Progenitor cell of endocrine pancreas (in vitro differentiated cells): ENCODE measurements around the gene FTO. TPM values are rescaled to one million over a fixed set of nuclear protein-coding genes. Genes with fewer than 3 reads are reported as not detected.
A peak's percentile ranks its signal among the peaks of the same experiment; 100 is the strongest.

ENCODE experiments used
- DNase-seq: peaks from one replicate; pipeline ENCODE4 v3.0.0; 2021; ENCODE audit warnings: low spot score; ENCODE audit not compliant: unreplicated experiment
- H3K27ac Mint-ChIP-seq: 2 replicates; pipeline ENCODE4 v1.8.0; 2021; ENCODE audit warnings: mild to moderate bottlenecking, moderate library complexity, mixed read lengths
- H3K27me3 Mint-ChIP-seq: 2 replicates; pipeline ENCODE4 v1.8.0; 2021; ENCODE audit warnings: mixed read lengths
- H3K36me3 Mint-ChIP-seq: 2 replicates; pipeline ENCODE4 v1.8.0; 2022; ENCODE audit warnings: mixed read lengths; ENCODE audit not compliant: insufficient read depth
- H3K4me1 Mint-ChIP-seq: 2 replicates; pipeline ENCODE4 v1.8.0; 2021; ENCODE audit warnings: low read depth, mixed read lengths
- H3K4me3 Mint-ChIP-seq: 2 replicates; pipeline ENCODE4 v1.8.0; 2021; ENCODE audit warnings: low read depth, mild to moderate bottlenecking, moderate library complexity, mixed read lengths
- H3K9me3 Mint-ChIP-seq: 2 replicates; pipeline ENCODE4 v1.8.0; 2021; ENCODE audit warnings: low read depth, mixed read lengths
- total RNA-seq: library from RNA; stranded (reverse); gene quantifications from 2 replicates; pipeline ENCODE4 v1.2.1, GENCODE V29; 2021
- TF ChIP-seq, protein P1 (sequence below): fragments of 200-600 bp; sonication (generic); IDR thresholded peaks from one replicate; pipeline ENCODE4 v1.5.0; 2021; ENCODE audit warnings: antibody characterized with exemption, mild to moderate bottlenecking; ENCODE audit not compliant: unreplicated experiment

Gene FTO
- total RNA-seq, 1 donor from 2014 or later, result 78.7 TPM

DNA sequence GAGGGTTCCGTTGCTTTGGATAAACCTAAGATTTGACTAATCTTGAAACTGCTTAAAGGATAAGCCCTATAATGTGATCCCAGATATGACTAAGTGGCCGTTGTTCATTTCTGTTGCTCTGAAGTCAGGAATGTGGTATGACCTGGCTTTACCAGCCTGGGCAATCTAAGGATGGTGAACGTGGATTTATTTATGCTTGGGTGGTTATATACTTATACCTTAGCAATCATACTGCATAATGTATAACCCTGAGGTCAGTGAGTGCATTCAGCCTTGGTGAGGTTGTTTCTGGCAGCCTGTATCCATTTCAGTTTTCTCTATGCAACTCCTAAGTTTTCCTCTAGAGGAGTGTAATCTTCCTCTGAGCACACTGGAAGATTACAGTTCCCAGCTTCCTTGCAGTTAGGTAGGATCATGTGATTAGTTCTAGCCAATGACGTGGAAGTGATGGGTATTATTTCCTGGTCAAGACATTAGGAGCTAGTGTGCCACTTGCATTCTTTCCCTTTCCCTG is 41.9 kb downstream of the FTO start:
- H3K9me3 Mint-ChIP-seq, result peaks cover 9% of the 10 kb centered on the region
- H3K4me1 Mint-ChIP-seq, result peaks cover 31% of the 10 kb centered on the region
- TF ChIP-seq, protein P1, sequence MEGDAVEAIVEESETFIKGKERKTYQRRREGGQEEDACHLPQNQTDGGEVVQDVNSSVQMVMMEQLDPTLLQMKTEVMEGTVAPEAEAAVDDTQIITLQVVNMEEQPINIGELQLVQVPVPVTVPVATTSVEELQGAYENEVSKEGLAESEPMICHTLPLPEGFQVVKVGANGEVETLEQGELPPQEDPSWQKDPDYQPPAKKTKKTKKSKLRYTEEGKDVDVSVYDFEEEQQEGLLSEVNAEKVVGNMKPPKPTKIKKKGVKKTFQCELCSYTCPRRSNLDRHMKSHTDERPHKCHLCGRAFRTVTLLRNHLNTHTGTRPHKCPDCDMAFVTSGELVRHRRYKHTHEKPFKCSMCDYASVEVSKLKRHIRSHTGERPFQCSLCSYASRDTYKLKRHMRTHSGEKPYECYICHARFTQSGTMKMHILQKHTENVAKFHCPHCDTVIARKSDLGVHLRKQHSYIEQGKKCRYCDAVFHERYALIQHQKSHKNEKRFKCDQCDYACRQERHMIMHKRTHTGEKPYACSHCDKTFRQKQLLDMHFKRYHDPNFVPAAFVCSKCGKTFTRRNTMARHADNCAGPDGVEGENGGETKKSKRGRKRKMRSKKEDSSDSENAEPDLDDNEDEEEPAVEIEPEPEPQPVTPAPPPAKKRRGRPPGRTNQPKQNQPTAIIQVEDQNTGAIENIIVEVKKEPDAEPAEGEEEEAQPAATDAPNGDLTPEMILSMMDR, result no peak
- H3K36me3 Mint-ChIP-seq, result peaks cover 3% of the 10 kb centered on the region
- no peaks in the 10 kb centered on the region for H3K27me3 Mint-ChIP-seq
- no peak overlapping the region for H3K27ac Mint-ChIP-seq
- no peak for DNase-seq
- H3K4me3 Mint-ChIP-seq, result no peak overlapping the region

DNA sequence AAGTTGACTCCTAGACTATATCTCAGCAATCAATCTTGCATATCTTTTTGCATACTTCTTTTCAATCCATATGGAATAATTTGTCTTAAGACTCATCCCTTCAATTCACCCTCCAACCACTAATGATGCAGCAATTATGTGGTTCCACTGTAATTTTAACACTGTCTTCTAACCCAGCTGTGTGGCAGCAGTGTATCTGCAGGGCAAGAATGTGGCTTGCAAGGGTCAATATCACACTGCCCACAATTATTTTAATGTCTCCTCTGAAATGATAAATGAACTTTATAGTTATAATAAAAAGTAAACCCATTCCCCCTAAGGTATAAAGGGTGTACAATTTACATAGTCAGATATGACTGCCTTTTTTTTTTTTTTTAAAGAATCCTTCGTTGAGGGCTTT is 48.6 kb downstream of the FTO start:
- no peak for DNase-seq
- Mint-ChIP-seq H3K27me3 (no peaks in the 10 kb centered on the region), H3K27ac (no peak overlapping the region), H3K4me3 (no peak overlapping the region), H3K36me3 (peaks cover 1% of the 10 kb centered on the region), H3K9me3 (peaks cover 6% of the 10 kb centered on the region), H3K4me1 (peaks cover 27% of the 10 kb centered on the region)
- TF ChIP-seq, protein P1, result no peak

DNA sequence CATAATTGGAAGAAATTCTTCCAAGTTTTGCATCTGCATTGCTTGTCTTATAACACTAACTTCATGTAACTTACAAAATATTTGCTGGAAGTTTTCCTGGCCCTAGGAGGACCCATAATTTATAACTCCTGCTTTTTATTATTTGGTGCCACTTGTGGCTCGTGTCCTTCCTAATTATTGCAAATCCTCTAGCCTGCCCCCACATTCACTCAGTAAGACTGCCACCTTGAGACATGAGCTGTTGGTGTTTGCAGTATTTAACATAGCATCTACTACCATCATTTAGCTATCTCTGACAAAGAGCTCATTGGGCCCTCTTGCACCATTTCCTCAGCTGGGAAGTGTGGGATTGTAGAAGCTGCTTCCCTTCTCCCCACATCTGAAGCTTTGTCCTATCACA is 49.5 kb downstream of the FTO start:
- no peaks in the 10 kb centered on the region for H3K27me3 Mint-ChIP-seq
- TF ChIP-seq, protein P1, result no peak
- no peak for DNase-seq
- H3K27ac Mint-ChIP-seq, result peak overlapping the region; percentile 10
- H3K4me1 Mint-ChIP-seq, result peaks cover 34% of the 10 kb centered on the region
- no peaks in the 10 kb centered on the region for H3K9me3 Mint-ChIP-seq
- no peak overlapping the region for H3K4me3 Mint-ChIP-seq
- H3K36me3 Mint-ChIP-seq, result no peaks in the 10 kb centered on the region

DNA sequence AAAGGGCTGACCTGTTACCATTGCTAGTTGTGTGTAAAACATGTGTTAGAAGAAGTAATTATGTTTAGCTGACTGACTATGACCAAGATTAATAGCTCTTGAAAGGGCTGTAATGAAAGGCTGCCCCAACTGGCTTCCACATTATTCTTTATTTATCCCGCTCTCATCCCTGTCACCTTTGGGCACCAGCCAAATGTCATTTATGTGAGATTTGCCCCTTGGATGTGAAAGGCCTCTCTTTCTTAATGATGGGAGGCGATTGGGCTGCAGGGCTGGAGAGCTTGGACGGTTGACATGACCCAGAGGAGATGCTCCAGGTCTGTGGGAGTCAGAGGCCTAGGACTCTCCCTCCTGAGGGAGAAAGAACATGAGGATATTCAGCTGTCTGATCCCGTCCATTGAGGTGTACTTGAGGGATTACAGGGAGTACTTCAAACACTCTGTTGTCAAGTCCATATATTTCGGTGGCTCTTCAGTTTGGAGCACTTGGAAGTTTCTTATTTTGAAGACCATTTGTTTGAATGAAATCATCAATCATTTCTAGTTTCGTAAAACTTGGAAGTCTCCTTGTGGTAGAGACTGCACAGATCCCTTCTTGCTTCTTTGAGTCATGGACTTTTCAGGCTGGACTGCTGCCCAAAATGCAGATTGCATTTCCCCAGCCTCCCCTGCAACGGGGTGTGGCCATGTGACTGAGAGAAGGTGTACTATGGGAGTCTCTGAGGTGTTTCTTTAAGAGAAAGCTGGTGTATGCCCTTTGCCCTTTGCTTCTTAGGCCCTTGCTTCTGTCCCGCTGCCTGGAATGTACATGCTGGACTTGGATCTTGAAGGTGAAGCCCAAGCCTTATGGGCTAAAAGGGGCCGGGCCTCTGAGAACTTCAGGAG is 51.3 kb downstream of the FTO start:
- H3K4me3 Mint-ChIP-seq, result no peak overlapping the region
- no peak for DNase-seq
- H3K27me3 Mint-ChIP-seq, result no peaks in the 10 kb centered on the region
- TF ChIP-seq, protein P1, result no peak
- peaks cover 37% of the 10 kb centered on the region for H3K4me1 Mint-ChIP-seq
- no peaks in the 10 kb centered on the region for H3K9me3 Mint-ChIP-seq
- peaks cover 2% of the 10 kb centered on the region for H3K36me3 Mint-ChIP-seq
- H3K27ac Mint-ChIP-seq, result peak overlapping the region; percentile 92

DNA sequence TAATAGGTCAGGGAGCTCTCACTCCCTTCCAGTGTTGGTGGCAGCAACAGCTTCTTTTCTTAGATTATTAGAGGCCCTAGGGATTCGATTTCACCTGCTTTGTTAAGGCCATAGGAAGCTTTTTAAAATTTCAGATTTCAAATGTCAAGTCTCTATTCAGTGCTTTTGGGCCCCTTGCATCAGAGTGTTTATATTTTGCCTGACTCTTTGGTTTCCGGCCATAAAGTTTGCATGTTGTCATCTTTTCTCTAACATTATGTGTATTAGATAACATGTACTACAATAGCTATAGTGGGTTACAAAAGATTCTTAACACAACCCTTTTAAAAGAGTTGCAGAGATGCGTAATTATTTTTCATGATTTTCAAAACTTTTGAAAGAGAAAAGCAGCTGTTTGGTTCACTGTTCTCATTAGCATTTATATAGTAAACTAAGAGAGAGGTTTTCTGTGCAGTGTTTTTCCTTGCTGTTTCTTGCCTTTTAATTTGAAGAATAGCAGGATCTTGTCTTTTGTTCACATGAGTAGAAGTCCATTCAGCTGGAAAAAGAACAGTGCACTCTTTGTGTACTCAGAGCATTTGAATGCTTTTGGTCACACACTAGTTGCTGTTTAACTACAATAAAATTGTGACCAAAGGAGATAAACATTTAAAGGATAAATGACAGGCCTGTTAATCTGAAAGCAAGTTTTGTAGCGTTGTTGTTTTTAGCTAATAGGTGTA is 52.5 kb downstream of the FTO start:
- Mint-ChIP-seq H3K27me3 (no peaks in the 10 kb centered on the region), H3K4me3 (no peak overlapping the region), H3K9me3 (no peaks in the 10 kb centered on the region), H3K27ac (peak overlapping the region; percentile 92), H3K36me3 (peaks cover 2% of the 10 kb centered on the region), H3K4me1 (peaks cover 40% of the 10 kb centered on the region)
- no peak for DNase-seq
- TF ChIP-seq, protein P1, result no peak
